IMR-90 (cell line): ENCODE measurements around the gene ELF2. TPM values are rescaled to one million over a fixed set of nuclear protein-coding genes. Genes with fewer than 3 reads are reported as not detected.
"Not testable (repeated sequence)": the region's sequence is repeated elsewhere in the genome, so short reads cannot be mapped to it uniquely, and the experiment has no call there.

ENCODE experiments used
- ATAC-seq: fragments of 200-7000 bp; cut with Tn5 transposase; 2 replicates; pipeline ENCODE4 v1.9.1; 2020; ENCODE audit warnings: low read depth, mild to moderate bottlenecking, moderate library complexity
- BruUV-seq: library from RNA; stranded (reverse); fragments of 400-500 nt; replicated peaks from 2 replicates; lab custom pipeline; 2021; lab: Mats Ljungman, UMichigan
- CTCF ChIA-PET: fragments of 300-600 bp; formaldehyde crosslinking; extraction: SDS; loops from one replicate; lab custom pipeline; 2021; ENCODE audit warnings: antibody characterized with exemption; lab: Yijun Ruan, JAX
- POLR2A ChIA-PET: fragments of 300-600 bp; sonication (Branson Sonifier 250); formaldehyde crosslinking; loops from one replicate; lab custom pipeline; 2022; ENCODE audit warnings: antibody characterized with exemption; ENCODE audit not compliant: unreplicated experiment; lab: Charles Lee
- DNase-seq: peaks from one replicate; pipeline ENCODE4 v3.0.0; 2013
- H2AFZ ChIP-seq: replicated peaks from 2 replicates; pipeline ENCODE3; 2013; ENCODE audit warnings: low read length, mild to moderate bottlenecking; ENCODE audit not compliant: poor library complexity
- H2AK5ac ChIP-seq: 2 replicates; pipeline ENCODE4 v1.6.1; 2013; ENCODE audit warnings: low read depth, low read length, inconsistent platforms
- H2AK9ac ChIP-seq: replicated peaks from 2 replicates; pipeline ENCODE3; 2013; ENCODE audit warnings: mild to moderate bottlenecking, low read depth, low read length, moderate library complexity; ENCODE audit not compliant: poor library complexity
- H2BK120ac ChIP-seq: 2 replicates; pipeline ENCODE4 v1.6.1; 2013; ENCODE audit warnings: low read depth, low read length, inconsistent platforms
- H2BK15ac ChIP-seq: 3 replicates; pipeline ENCODE4 v1.6.1; 2013; ENCODE audit warnings: low read depth, low read length, inconsistent platforms
- H2BK20ac ChIP-seq: 2 replicates; pipeline ENCODE4 v1.6.1; 2013; ENCODE audit warnings: low read depth, mild to moderate bottlenecking, inconsistent platforms, low read length, moderate library complexity
- H2BK5ac ChIP-seq: 2 replicates; pipeline ENCODE4 v1.6.1; 2013; ENCODE audit warnings: mild to moderate bottlenecking, low read depth, low read length, inconsistent platforms; ENCODE audit not compliant: poor library complexity, severe bottlenecking
- H3K14ac ChIP-seq: replicated peaks from 2 replicates; pipeline ENCODE4 v1.6.1; 2013; ENCODE audit warnings: low read depth, low read length, inconsistent platforms
- H3K18ac ChIP-seq: 2 replicates; pipeline ENCODE4 v1.6.1; 2013; ENCODE audit warnings: low read depth, low read length, control low read depth
- H3K23ac ChIP-seq: 2 replicates; pipeline ENCODE4 v1.6.1; 2013; ENCODE audit warnings: low read depth, low read length, inconsistent platforms
- H3K27ac ChIP-seq: 2 replicates; pipeline ENCODE4 v1.5.1; 2013; ENCODE audit warnings: mild to moderate bottlenecking, control low read depth, low read length; ENCODE audit not compliant: insufficient read depth
- H3K27me3 ChIP-seq: 2 replicates; pipeline ENCODE4 v1.6.1; 2013; ENCODE audit warnings: low read length; ENCODE audit not compliant: control insufficient read depth, insufficient read depth
- H3K36me3 ChIP-seq: 2 replicates; pipeline ENCODE4 v1.6.1; 2013; ENCODE audit warnings: low read length, mixed read lengths; ENCODE audit not compliant: control insufficient read depth, insufficient read depth
- H3K4ac ChIP-seq: 2 replicates; pipeline ENCODE4 v1.6.1; 2013; ENCODE audit warnings: low read depth, low read length, inconsistent platforms
- H3K4me1 ChIP-seq: 2 replicates; pipeline ENCODE4 v1.6.1; 2013; ENCODE audit warnings: low read length, mixed read lengths; ENCODE audit not compliant: control insufficient read depth, insufficient read depth
- H3K4me2 ChIP-seq: 2 replicates; pipeline ENCODE4 v1.6.1; 2013; ENCODE audit warnings: low read depth, mild to moderate bottlenecking, control low read depth, low read length, moderate library complexity
- H3K4me3 ChIP-seq: 2 replicates; pipeline ENCODE4 v1.5.1; 2013; ENCODE audit warnings: low read depth, mild to moderate bottlenecking, control low read depth, low read length, moderate library complexity; ENCODE audit not compliant: insufficient read depth
- H3K56ac ChIP-seq: 2 replicates; pipeline ENCODE4 v1.6.1; 2013; ENCODE audit warnings: low read length, inconsistent platforms; ENCODE audit not compliant: insufficient read depth; ENCODE audit errors: extremely low read depth
- H3K79me1 ChIP-seq, 2 experiments: 2 replicates each; pipeline ENCODE4 v1.6.1; 2013; ENCODE audit warnings: low read length in 2 of 2, inconsistent platforms in 1 of 2, low read depth in 1 of 2
- H3K9ac ChIP-seq: 2 replicates; pipeline ENCODE4 v1.6.1; 2013; ENCODE audit warnings: low read depth, low read length, control low read depth
- H3K9me1 ChIP-seq: 2 replicates; pipeline ENCODE4 v1.6.1; 2013; ENCODE audit warnings: low read length, inconsistent platforms; ENCODE audit not compliant: insufficient read depth
- H3K9me3 ChIP-seq: 2 replicates; pipeline ENCODE4 v1.6.1; 2013; ENCODE audit warnings: low read length; ENCODE audit not compliant: control insufficient read depth, insufficient read depth
- H4K20me1 ChIP-seq: 2 replicates; pipeline ENCODE4 v1.6.1; 2013; ENCODE audit warnings: low read length, inconsistent platforms; ENCODE audit not compliant: insufficient read depth
- H4K5ac ChIP-seq: 2 replicates; pipeline ENCODE4 v1.6.1; 2013; ENCODE audit warnings: mild to moderate bottlenecking, low read depth, low read length, control low read depth
- H4K8ac ChIP-seq, 2 experiments: 2 replicates each; pipeline ENCODE4 v1.6.1; 2013; ENCODE audit warnings: low read depth in 2 of 2, low read length in 2 of 2, control low read depth in 1 of 2, inconsistent platforms in 1 of 2
- H4K91ac ChIP-seq: 2 replicates; pipeline ENCODE4 v1.6.1; 2013; ENCODE audit warnings: low read depth, low read length, inconsistent platforms; ENCODE audit not compliant: insufficient read depth
- WGBS, 2 experiments: methylation state at CpG; one replicate each; pipeline versions ENCODE4 v1.1.5 to v1.1.7; 2013; ENCODE audit warnings: missing lambda C conversion rate in 2 of 2; ENCODE audit not compliant: insufficient read length in 1 of 2; ENCODE audit errors: extremely low coverage in 2 of 2; 5-methylcytosine and 5-hydroxymethylcytosine counted together
- dilution Hi-C: fragments of 300-500 bp; cut with HindIII; formaldehyde crosslinking; loops from one replicate; pipeline ENCODE4 v1.14.3; 2018; ENCODE audit warnings: low sequenced_read_pairs; ENCODE audit not compliant: unreplicated experiment
- in situ Hi-C: fragments of 300-500 bp; cut with MboI; formaldehyde crosslinking; loops from 3 replicates; pipeline ENCODE4 v1.14.3; 2019; ENCODE audit warnings: low sequenced_read_pairs, inconsistent platforms, mixed read lengths
- intact Hi-C: fragments of 100-400 bp; cut with micrococcal nuclease; formaldehyde crosslinking; loops from 2 replicates; pipeline ENCODE4 v1.10.0; 2022
- polyA plus RNA-seq, 3 experiments: library from polyadenylated mRNA; depleted of rRNA; stranded (reverse); fragments of >200 nt; gene quantifications; 2 replicates each; pipeline ENCODE4 v1.2.3, GENCODE V29; 2012; ENCODE audit warnings: low replicate concordance in 1 of 3
- total RNA-seq: library from RNA; depleted of rRNA; stranded (reverse); fragments of >200 nt; gene quantifications from 2 replicates; pipeline ENCODE4 v1.2.3, GENCODE V29; 2012

Gene ELF2
- total and polyA plus RNA-seq, 2 of the 4 experiments (the other 2 are of a cell fraction), result 14.5 to 42.3 TPM

DNA sequence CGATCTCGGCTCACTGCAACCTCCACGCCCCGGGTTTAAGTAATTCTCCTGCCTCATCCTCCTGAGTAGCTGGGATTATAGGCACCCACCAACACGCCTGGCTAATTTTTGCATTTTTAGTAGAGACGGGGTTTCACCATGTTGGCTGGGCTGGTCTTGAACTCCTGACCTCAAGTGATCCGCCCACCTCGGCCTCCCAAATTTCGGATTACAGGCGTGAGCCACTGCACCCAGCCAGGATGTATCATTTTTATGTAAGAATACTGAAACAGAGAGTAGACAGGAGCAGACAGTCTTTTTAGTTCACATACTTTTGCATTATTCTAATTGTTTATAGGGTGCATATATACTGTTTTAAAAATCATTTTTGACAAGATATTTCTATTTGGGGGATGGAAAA, 36.6 kb upstream of the ELF2 start:
- WGBS, 2 experiments, result 96% methylated on average over 8 of the region's 10 CpGs; no CpG with 5 or more reads in 1 of the 2 experiments
- not testable (repeated sequence) for H2BK20ac ChIP-seq, H3K9me1 ChIP-seq

More for the DNA sequence above, 36.6 kb upstream of the ELF2 start:
- CTCF ChIA-PET, result interaction anchor here (0.6 to 0.7 kb wide), 2 partner anchors 9 to 23 kb away, joined by 3 to 6 read pairs; no protein-coding TSS in a partner anchor
- H3K14ac ChIP-seq, H3K56ac ChIP-seq, DNase-seq, H4K91ac ChIP-seq, H3K9ac ChIP-seq, H3K79me1 ChIP-seq, BruUV-seq, intact Hi-C loops, H2BK120ac ChIP-seq, H3K27ac ChIP-seq, H2AFZ ChIP-seq, H2AK5ac ChIP-seq, H3K9me3 ChIP-seq, H3K23ac ChIP-seq, POLR2A ChIA-PET, H2AK9ac ChIP-seq, H3K36me3 ChIP-seq, H4K8ac ChIP-seq, in situ Hi-C loops, H3K4ac ChIP-seq, H3K4me2 ChIP-seq, H2BK5ac ChIP-seq, H3K27me3 ChIP-seq, H4K5ac ChIP-seq, ATAC-seq, H4K20me1 ChIP-seq, H3K4me3 ChIP-seq, dilution Hi-C loops, H3K4me1 ChIP-seq, H2BK15ac ChIP-seq, H3K18ac ChIP-seq: not testable (repeated sequence)
